K562 (cell line): ENCODE measurements around the gene TPRG1L. TPM values are rescaled to one million over a fixed set of nuclear protein-coding genes. Genes with fewer than 3 reads are reported as not detected.

Source experiments
- ATAC-seq: fragments of 200-7000 bp; cut with Tn5 transposase; 3 replicates; pipeline ENCODE4 v1.9.1; 2020; ENCODE audit warnings: moderate library complexity
- BruUV-seq: library from RNA; stranded (reverse); fragments of 400-500 nt; replicated peaks from 2 replicates; lab custom pipeline; 2021; lab: Mats Ljungman, UMichigan
- CTCF ChIA-PET: fragments of 300-600 bp; formaldehyde crosslinking; extraction: SDS; loops from one replicate; lab custom pipeline; 2021; ENCODE audit warnings: low intra/inter-chr PET ratio; lab: Yijun Ruan, JAX
- POLR2A ChIA-PET: fragments of 300-600, 350-650 bp; sonication (Branson Sonifier 250); formaldehyde crosslinking; extraction: SDS; loops from one replicate; lab custom pipeline; 2021; ENCODE audit warnings: antibody characterized with exemption, inconsistent platforms; lab: Yijun Ruan, JAX
- DNase-seq, 4 experiments: peaks; one replicate each; pipeline versions ENCODE4 v3.0.0 to v3.0.0-alpha.2; 2011 to 2018; ENCODE audit warnings: low spot score in 3 of 4, mixed read lengths in 3 of 4; ENCODE audit errors: extremely low read depth in 1 of 4
- FAIRE-seq: peaks from 2 replicates; lab custom pipeline; 2011; peaks lifted over from hg19 to GRCh38; lab: Jason Lieb, UNC
- H2AFZ ChIP-seq: 2 replicates; pipeline ENCODE4 v1.6.0; 2011; ENCODE audit warnings: low read depth, low read length, control low read depth, inconsistent platforms
- H3K27ac ChIP-seq: fragments of 200-600 bp; 3 replicates; pipeline ENCODE4 v1.8.0; 2011; ENCODE audit warnings: low read depth, mild to moderate bottlenecking, control low read depth, inconsistent platforms, low read length, moderate library complexity, mixed read lengths; ENCODE audit errors: extremely low read depth
- H3K27me3 ChIP-seq, 2 experiments: fragments of 300-600 bp in 1 of 2; 2 replicates in 1 of 2; 3 replicates in 1 of 2; pipeline versions ENCODE4 v1.6.0 to v1.8.0; 2011; ENCODE audit warnings: inconsistent platforms in 2 of 2, low read length in 2 of 2, mild to moderate bottlenecking in 1 of 2, mixed read lengths in 1 of 2, moderate library complexity in 1 of 2; ENCODE audit not compliant: control insufficient read depth in 2 of 2, insufficient read depth in 2 of 2
- H3K36me3 ChIP-seq: fragments of 300-600 bp; 3 replicates; pipeline ENCODE4 v1.8.0; 2011; ENCODE audit warnings: mild to moderate bottlenecking, low read length, inconsistent platforms; ENCODE audit not compliant: control insufficient read depth, insufficient read depth
- H3K4me1 ChIP-seq, 2 experiments: fragments of 200-600 bp in 1 of 2; replicated peaks in 1 of 2; 2 replicates in 1 of 2; 3 replicates in 1 of 2; pipeline versions ENCODE4 v1.5.1 to v1.8.0; 2011; ENCODE audit warnings: inconsistent platforms in 2 of 2, low read length in 2 of 2, mild to moderate bottlenecking in 1 of 2, mixed read lengths in 1 of 2, moderate library complexity in 1 of 2; ENCODE audit not compliant: control insufficient read depth in 2 of 2, insufficient read depth in 2 of 2
- H3K4me2 ChIP-seq: 2 replicates; pipeline ENCODE4 v1.6.1; 2011; ENCODE audit warnings: low read length, control low read depth, inconsistent platforms, mixed read lengths; ENCODE audit not compliant: insufficient read depth
- H3K4me3 ChIP-seq: fragments of 200-600 bp; sonication (generic), shearing (Covaris generic); 2 replicates; pipeline ENCODE4 v1.5.1; 2016; ENCODE audit warnings: control low read depth, inconsistent platforms
- H3K79me2 ChIP-seq: fragments of 200-600 bp; 3 replicates; pipeline ENCODE4 v1.8.0; 2011; ENCODE audit warnings: low read length, inconsistent platforms; ENCODE audit not compliant: control insufficient read depth, insufficient read depth
- H3K9ac ChIP-seq, 2 experiments: 2 replicates each; pipeline versions ENCODE4 v1.6.0 to v1.6.1; 2011; ENCODE audit warnings: low read depth in 2 of 2, low read length in 2 of 2, control low read depth in 1 of 2, inconsistent platforms in 1 of 2, mild to moderate bottlenecking in 1 of 2, mixed read lengths in 1 of 2; ENCODE audit not compliant: insufficient read depth in 1 of 2
- H3K9me1 ChIP-seq: one replicate; pipeline ENCODE4 v1.6.0; 2011; ENCODE audit warnings: inconsistent platforms, mild to moderate bottlenecking, low read length, moderate library complexity; ENCODE audit not compliant: control insufficient read depth, insufficient read depth
- H3K9me3 ChIP-seq: replicated peaks from 2 replicates; pipeline ENCODE4 v1.5.1; 2011; ENCODE audit warnings: low read depth, low read length, inconsistent platforms; ENCODE audit not compliant: control insufficient read depth, insufficient read depth
- H4K20me1 ChIP-seq: replicated peaks from 2 replicates; pipeline ENCODE4 v1.6.1; 2011; ENCODE audit warnings: low read length, inconsistent platforms, mixed read lengths; ENCODE audit not compliant: control insufficient read depth, insufficient read depth
- KLF16 ChIP-seq: IDR thresholded peaks from 2 replicates; pipeline ENCODE4 v1.6.1; 2016; ENCODE audit warnings: antibody characterized with exemption
- OTX1 ChIP-seq: fragments of 450-650 bp; formaldehyde crosslinking; IDR thresholded peaks from 2 replicates; pipeline ENCODE4 v1.4.0; 2022; ENCODE audit warnings: mild to moderate bottlenecking
- TEAD2 ChIP-seq: fragments of 450-650 bp; IDR thresholded peaks from 2 replicates; pipeline ENCODE4 v1.6.1; 2016; ENCODE audit warnings: missing genetic modification characterization, control low read depth, missing compliant biosample characterization
- ZNF41 ChIP-seq: fragments of 250-450 bp; sonication (Bioruptor Pico); conservative IDR thresholded peaks from 2 replicates; pipeline ENCODE4 v1.4.0; 2020; ENCODE audit warnings: mild to moderate bottlenecking
- ZNF518B ChIP-seq: fragments of 250-450 bp; sonication (Bioruptor Pico); IDR thresholded peaks from 2 replicates; pipeline ENCODE4 v1.5.0; 2021; ENCODE audit warnings: mild to moderate bottlenecking, moderate library complexity
- WGBS: fragments of 100-300 bp; shearing (Covaris generic); methylation state at CpG from one replicate; pipeline ENCODE4 v1.1.6; 2016; ENCODE audit warnings: low coverage, mixed read lengths; ENCODE audit not compliant: insufficient coverage; ENCODE audit errors: missing lambda C conversion rate; 5-methylcytosine and 5-hydroxymethylcytosine counted together
- in situ Hi-C: fragments of 300-500 bp; cut with MboI; formaldehyde crosslinking; loops from 4 replicates; pipeline ENCODE4 v1.15.0; 2018; ENCODE audit warnings: inconsistent platforms, mixed read lengths
- intact Hi-C: fragments of 100-400 bp; cut with micrococcal nuclease; formaldehyde crosslinking; loops from 2 replicates; pipeline ENCODE4 v1.14.2; 2022
- polyA plus RNA-seq, 8 experiments: library from polyadenylated mRNA; depleted of rRNA in 4 of 8; stranded (reverse) in 5 of 8; unstranded in 3 of 8; fragments of >200 nt; fragmentation: Nextera tagmentation in 2 of 8; fragmentation: Illumina TruSeq in 1 of 8; extraction: Ambion mirVana in 2 of 8; extraction: Trizol in 1 of 8; gene quantifications; 2 replicates each; pipeline versions ENCODE4 v1.2.1 to v1.2.3, GENCODE V29; 2011 to 2014; ENCODE audit warnings: inconsistent platforms in 1 of 8, missing spikeins in 1 of 8
- total RNA-seq, 7 experiments: library from RNA; depleted of rRNA in 6 of 7; stranded (reverse); fragments of >200 nt in 6 of 7; fragmentation: Illumina TruSeq in 2 of 7; extraction: Trizol in 2 of 7; gene quantifications; 2 replicates each; pipeline versions ENCODE4 v1.2.1 to v1.2.3, GENCODE V29; 2011 to 2021; ENCODE audit warnings: low replicate concordance in 1 of 7

Gene TPRG1L
- total and polyA plus RNA-seq, 9 of the 15 experiments (the other 6 are each of a cell fraction or from before 2014, with no cell fraction given): 1.6 to 11.0 (median 6.2) TPM

GRCh38 chr1:3616861-3617260, 8.0 kb upstream of the TPRG1L start:
- H3K4me1 ChIP-seq: peaks cover 4 to 21% of the 10 kb centered on the region in 2 experiments; a peak in 3 of 5 replicates
- POLR2A ChIA-PET: interaction anchor here (0.7 to 0.8 kb wide), 3 partner anchors 37 to 278 kb away, joined by 3 read pairs; no protein-coding TSS in a partner anchor
- H2AFZ ChIP-seq: no peak overlapping the region
- H3K27ac ChIP-seq: no peak overlapping the region
- H4K20me1 ChIP-seq: peaks cover 31% of the 10 kb centered on the region
- no peaks in the 10 kb centered on the region for H3K9me3 ChIP-seq
- no peak for ATAC-seq
- FAIRE-seq: no peak
- peaks cover 25 to 69% of the 10 kb centered on the region in 2 experiments; a peak in 4 of 5 replicates for H3K27me3 ChIP-seq
- no peak overlapping the region for H3K4me3 ChIP-seq
- intact Hi-C loops: no loop called here
- in situ Hi-C loops: no loop called here
- TF ChIP-seq OTX1 (no peak), ZNF41 (CRISPR knock-in tag) (no peak), TEAD2 (no peak), KLF16 (no peak), ZNF518B (no peak)
- TF ChIP-seq, all 486 proteins: peak for 0
- 5% methylated on average over 7 of the region's 9 CpGs for WGBS
- no peak overlapping the region for H3K4me2 ChIP-seq
- H3K9ac ChIP-seq: no peak overlapping the region
- BruUV-seq: no TSS peak
- H3K36me3 ChIP-seq: no peaks in the 10 kb centered on the region
- CTCF ChIA-PET: no interaction called here
- H3K9me1 ChIP-seq: no peaks in the 10 kb centered on the region
- no peaks in the 10 kb centered on the region for H3K79me2 ChIP-seq
- no peak for DNase-seq
